A549 (cell line): ENCODE results near the gene ARHGAP20. TPM values are rescaled to one million over a fixed set of nuclear protein-coding genes. Genes with fewer than 3 reads are reported as not detected.

Experiments
- ATAC-seq, 2 experiments: fragments of 200-7000 bp in 1 of 2; fragments of >200 bp in 1 of 2; cut with Nextera tagmentation in 1 of 2; cut with Tn5 transposase in 1 of 2; 3 replicates each; pipeline versions ENCODE4 v1.8.0 to v1.9.1; 2018 to 2020; ENCODE audit warnings: mild to moderate bottlenecking in 1 of 2, moderate library complexity in 1 of 2
- CTCF ChIA-PET: fragments of 300-600 bp; sonication (Branson Sonifier 250); formaldehyde crosslinking; extraction: SDS; loops from one replicate; lab custom pipeline; 2021; ENCODE audit warnings: antibody characterized with exemption, inconsistent platforms; lab: Yijun Ruan, JAX
- POLR2A ChIA-PET: fragments of 350-600 bp; formaldehyde crosslinking; extraction: SDS; loops from one replicate; lab custom pipeline; 2021; ENCODE audit warnings: antibody characterized with exemption, inconsistent platforms; lab: Yijun Ruan, JAX
- DNase-seq, 2 experiments: peaks; one replicate each; pipeline versions ENCODE4 v3.0.0 to v3.0.0-alpha.2; 2011 to 2016; ENCODE audit warnings: low read depth in 1 of 2, low spot score in 1 of 2
- FAIRE-seq: peaks from 2 replicates; lab custom pipeline; 2011; peaks lifted over from hg19 to GRCh38; lab: Jason Lieb, UNC
- H3K27ac ChIP-seq, 2 experiments: fragments of >200 bp; sonication (Bioruptor Twin); formaldehyde crosslinking; 3 replicates each; pipeline ENCODE4 v1.5.1; 2016 to 2017
- H3K4me1 ChIP-seq: fragments of >200 bp; sonication (Bioruptor Twin); formaldehyde crosslinking; 3 replicates; pipeline ENCODE4 v1.6.1; 2016
- H3K4me2 ChIP-seq: fragments of >200 bp; sonication (Bioruptor Twin); formaldehyde crosslinking; 3 replicates; pipeline ENCODE4 v1.6.1; 2016
- H3K4me3 ChIP-seq: fragments of >200 bp; sonication (Bioruptor Twin); formaldehyde crosslinking; 3 replicates; pipeline ENCODE4 v1.5.1; 2016
- H3K9me3 ChIP-seq: fragments of >200 bp; sonication (Bioruptor Twin); formaldehyde crosslinking; 3 replicates; pipeline ENCODE4 v1.6.1; 2016
- BHLHE40 ChIP-seq: IDR thresholded peaks from 2 replicates; pipeline ENCODE4 v1.6.1; 2012; ENCODE audit warnings: low read depth, low read length, inconsistent platforms
- CBX2 ChIP-seq: fragments of 200-600 bp; sonication (generic); IDR thresholded peaks from 2 replicates; pipeline ENCODE4 v1.6.1; 2016; ENCODE audit warnings: low read depth, mild to moderate bottlenecking, borderline replicate concordance
- CHD2 ChIP-seq: fragments of 150-350 bp; IDR thresholded peaks from 2 replicates; pipeline ENCODE4 v1.6.1; 2014; ENCODE audit warnings: low read length; ENCODE audit not compliant: partially characterized antibody
- EHMT2 ChIP-seq: fragments of 200-600 bp; sonication (generic); IDR thresholded peaks from 2 replicates; pipeline ENCODE4 v1.6.1; 2016; ENCODE audit warnings: antibody characterized with exemption, low read depth, mild to moderate bottlenecking, moderate library complexity
- HDAC2 ChIP-seq: fragments of 200-600 bp; sonication (generic); IDR thresholded peaks from 2 replicates; pipeline ENCODE4 v1.6.1; 2016
- HOXA7 ChIP-seq: fragments of 250-450 bp; sonication (Bioruptor Pico); IDR thresholded peaks from 2 replicates; pipeline ENCODE4 v1.5.0; 2020; ENCODE audit warnings: mild to moderate bottlenecking, moderate library complexity
- MAZ ChIP-seq: fragments of 150-350 bp; IDR thresholded peaks from 2 replicates; pipeline ENCODE4 v1.6.1; 2014; ENCODE audit warnings: antibody characterized with exemption, low read depth, low read length, borderline replicate concordance
- MYC ChIP-seq: IDR thresholded peaks from 2 replicates; pipeline ENCODE4 v1.6.1; 2012; ENCODE audit warnings: mild to moderate bottlenecking, inconsistent platforms, low read length, improper control_type of control experiment, borderline replicate concordance
- NPAS2 ChIP-seq: fragments of 250-450 bp; sonication (Bioruptor Pico); IDR thresholded peaks from 2 replicates; pipeline ENCODE4 v1.8.0; 2022; ENCODE audit warnings: mild to moderate bottlenecking, moderate library complexity, borderline replicate concordance
- PHF8 ChIP-seq: fragments of 200-600 bp; sonication (generic); IDR thresholded peaks from 2 replicates; pipeline ENCODE4 v1.6.1; 2016; ENCODE audit warnings: low read depth, mild to moderate bottlenecking, antibody characterized with exemption, moderate library complexity, borderline replicate concordance
- RAD21 ChIP-seq, 2 experiments: fragments of >200 bp in 1 of 2; sonication (Bioruptor Twin) in 1 of 2; formaldehyde crosslinking in 1 of 2; IDR thresholded peaks in 1 of 2; conservative IDR thresholded peaks in 1 of 2; 2 replicates in 1 of 2; 3 replicates in 1 of 2; pipeline ENCODE4 v1.6.1; 2012 to 2018; ENCODE audit warnings: inconsistent platforms in 1 of 2
- SREBF2 ChIP-seq: fragments of 450-650 bp; IDR thresholded peaks from 2 replicates; pipeline ENCODE4 v1.6.1; 2014; ENCODE audit warnings: mild to moderate bottlenecking, moderate library complexity
- ZSCAN20 ChIP-seq: fragments of 250-450 bp; sonication (Bioruptor Pico); IDR thresholded peaks from 2 replicates; pipeline ENCODE4 v1.8.0; 2022; ENCODE audit warnings: mild to moderate bottlenecking, moderate library complexity
- WGBS: methylation state at CpG from one replicate; pipeline ENCODE4 v1.1.6; 2017; ENCODE audit errors: missing lambda C conversion rate; 5-methylcytosine and 5-hydroxymethylcytosine counted together
- polyA plus RNA-seq, 4 experiments: library from polyadenylated mRNA; depleted of rRNA in 3 of 4; stranded (reverse); fragments of >200 nt; fragmentation: RNase III in 1 of 4; extraction: RNeasy Plus Mini Kit Qiagen cat#74134 plus additional on column Dnase treatment in 1 of 4; gene quantifications; 2 replicates in 3 of 4; 3 replicates in 1 of 4; pipeline ENCODE4 v1.2.3, GENCODE V29; 2011 to 2017

Gene ARHGAP20
- polyA plus RNA-seq, 2 of the 4 experiments (the other 2 are of a cell fraction) = 0.01 TPM; not detected in 1

DNA sequence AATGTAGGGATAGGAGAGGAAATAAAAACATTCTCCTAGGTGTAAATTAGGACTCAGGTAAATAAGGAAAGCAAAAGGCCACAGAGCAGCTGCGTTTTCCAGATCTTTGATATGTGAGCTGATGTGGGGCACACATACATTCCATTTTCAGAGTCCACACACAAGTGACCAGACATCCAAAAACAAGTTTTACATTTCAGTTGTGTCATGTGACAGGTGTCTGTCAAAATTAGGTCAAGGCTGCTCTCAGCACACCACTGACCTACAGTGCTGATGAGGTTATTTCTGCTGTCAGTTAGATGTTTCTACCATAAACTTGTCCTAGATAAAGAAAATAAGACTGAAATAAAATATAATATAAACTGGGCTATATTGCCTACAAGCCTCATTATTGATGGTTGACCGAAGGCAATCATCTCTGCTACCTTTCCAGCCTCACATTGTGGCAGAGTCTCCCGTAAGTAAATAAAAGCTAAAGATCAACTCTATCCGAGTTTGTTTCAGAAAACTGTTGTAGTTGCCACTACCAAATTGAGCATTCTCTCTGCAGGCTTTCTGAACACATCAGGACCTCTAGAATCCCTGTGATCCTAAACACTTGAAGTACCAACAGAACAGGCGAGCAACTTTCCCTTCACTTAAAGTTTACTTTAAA is 7.9 kb downstream of the ARHGAP20 start (continued):
- TF ChIP-seq MAZ = no peak

DNA sequence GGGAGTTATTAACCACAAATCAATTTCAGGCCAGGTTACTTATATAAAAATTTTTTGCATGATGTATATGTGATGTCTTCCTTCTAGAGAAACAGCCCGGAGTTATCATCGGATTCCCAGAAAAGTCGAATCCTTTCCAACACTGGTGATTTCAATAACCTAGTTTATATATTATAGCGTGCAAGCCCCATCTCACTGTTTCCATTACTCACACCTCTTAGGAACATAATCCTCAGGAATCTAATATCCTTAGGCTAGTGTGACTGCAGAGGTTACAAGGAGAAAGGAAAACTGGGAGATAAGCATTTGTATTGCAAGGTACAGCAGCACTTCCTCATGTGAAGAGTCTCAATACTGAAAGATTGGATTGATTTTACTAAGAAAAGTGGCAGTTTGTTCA is 20.3 kb downstream of the ARHGAP20 start:
- no peak for FAIRE-seq
- ChIA-PET CTCF (no interaction called here), POLR2A (no interaction called here)
- Histone ChIP-seq H3K27ac (no peak overlapping the region), H3K9me3 (no peaks in the 10 kb centered on the region), H3K4me3 (no peak overlapping the region), H3K4me1 (no peaks in the 10 kb centered on the region), H3K4me2 (no peak overlapping the region)
- WGBS = 15% methylated on average over 4 of the region's 4 CpGs
- no peak for ATAC-seq
- no peak for TF ChIP-seq SREBF2
- no peak for TF ChIP-seq MYC
- TF ChIP-seq PHF8 = no peak
- no peak for TF ChIP-seq EHMT2
- no peak for TF ChIP-seq HDAC2
- TF ChIP-seq CHD2 = no peak
- TF ChIP-seq HOXA7 (CRISPR knock-in tag) = no peak
- no peak for DNase-seq

DNA sequence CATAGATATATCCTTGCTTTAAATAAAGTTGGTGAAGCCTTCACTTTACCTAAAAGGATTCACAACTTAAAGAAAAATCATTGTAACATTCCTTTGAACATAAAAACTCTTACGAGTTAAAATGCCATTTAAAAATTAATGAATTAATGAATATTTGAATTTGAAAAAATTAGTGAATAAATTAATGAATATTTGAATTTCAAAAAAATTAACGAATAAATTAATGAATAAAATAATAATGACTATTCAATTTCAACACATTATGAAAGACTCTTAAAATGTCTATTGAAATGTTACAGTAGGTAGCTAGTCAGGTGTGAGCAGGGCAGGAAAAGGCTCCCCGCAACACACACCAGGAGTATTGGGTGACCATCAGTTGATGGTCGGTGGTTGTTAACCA is 22.9 kb downstream of the ARHGAP20 start:
- CTCF ChIA-PET = interaction anchor here (0.7 kb wide), 1 partner anchor 34 kb away, joined by 3 read pairs; no protein-coding TSS in a partner anchor
- FAIRE-seq = no peak
- POLR2A ChIA-PET = no interaction called here

DNA sequence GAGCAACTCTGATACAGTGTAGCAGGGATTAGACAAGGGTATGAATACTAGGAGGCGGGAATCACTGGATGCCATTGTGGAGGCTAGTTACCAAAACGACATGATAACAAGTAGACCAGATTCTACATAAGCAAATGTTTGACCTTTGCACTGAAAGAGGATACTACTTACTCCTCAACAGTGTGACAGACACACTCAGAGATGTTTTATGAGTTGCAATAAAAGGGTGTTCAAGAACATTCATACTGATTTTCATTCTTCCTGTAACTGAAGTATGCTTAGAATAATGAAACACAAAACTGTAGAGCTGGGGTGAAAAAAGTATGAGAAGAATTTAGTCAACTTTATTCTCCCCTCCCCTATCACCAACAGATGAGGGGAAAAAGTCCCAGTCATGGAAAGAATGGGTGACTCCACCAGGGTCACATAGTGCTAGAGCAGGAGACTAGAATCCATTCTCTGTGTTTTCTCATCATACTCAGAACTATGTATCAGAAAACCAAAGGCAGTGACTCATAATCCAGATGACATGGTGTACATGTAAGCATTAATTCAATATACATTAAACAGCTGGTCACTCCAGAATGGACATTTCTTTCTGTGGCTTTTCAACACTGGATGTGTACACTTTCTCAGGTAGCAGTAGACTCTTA is 32.8 kb downstream of the ARHGAP20 start:
- FAIRE-seq (no peak), ATAC-seq (no peak), DNase-seq (no peak)
- Histone ChIP-seq H3K9me3 (no peaks in the 10 kb centered on the region), H3K4me3 (no peak overlapping the region), H3K27ac (no peak overlapping the region), H3K4me1 (no peaks in the 10 kb centered on the region), H3K4me2 (no peak overlapping the region)
- WGBS = 0% methylated on average over 2 of the region's 2 CpGs
- ChIA-PET POLR2A (no interaction called here), CTCF (no interaction called here)
- TF ChIP-seq CBX2 (no peak), HOXA7 (CRISPR knock-in tag) (no peak), NPAS2 (CRISPR knock-in tag) (no peak), ZSCAN20 (CRISPR knock-in tag) (no peak), HDAC2 (no peak)

More for the DNA sequence above, 22.9 kb downstream of the ARHGAP20 start:
- no peak overlapping the region for H3K4me2 ChIP-seq
- H3K9me3 ChIP-seq = no peaks in the 10 kb centered on the region
- WGBS = 45% methylated on average over 4 of the region's 4 CpGs
- no peak for ATAC-seq
- H3K27ac ChIP-seq = no peak overlapping the region
- H3K4me1 ChIP-seq = no peaks in the 10 kb centered on the region
- TF ChIP-seq HDAC2 (no peak), RAD21 (conservative IDR thresholded peaks at IDR 0.05 in 1 of 2, IDR thresholded peaks at IDR 0.05 in 1 of 2) (no peak)
- no peak overlapping the region for H3K4me3 ChIP-seq
- no peak for DNase-seq

DNA sequence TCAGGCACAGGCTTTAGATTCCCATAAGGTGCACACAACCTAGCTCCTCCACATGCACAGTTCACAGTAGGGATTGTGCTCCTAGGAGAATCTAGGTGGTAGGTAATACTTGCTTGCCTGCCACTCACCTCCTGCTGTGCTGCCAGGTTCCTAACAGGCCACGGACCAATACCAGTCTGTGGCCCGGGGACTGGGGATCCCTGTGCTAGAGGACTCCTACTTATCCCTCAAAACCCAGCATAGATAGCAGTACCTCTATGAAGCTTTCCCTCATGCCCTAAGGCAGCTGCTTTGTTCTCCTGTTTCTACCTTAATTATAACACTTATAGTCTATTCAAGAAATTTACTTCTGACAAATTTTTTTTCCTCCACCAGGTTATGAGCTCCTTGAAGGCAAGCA is 36.7 kb downstream of the ARHGAP20 start:
- DNase-seq = no peak
- no peak for TF ChIP-seq BHLHE40
- TF ChIP-seq, all 56 proteins: peak for 0
- 0% methylated on average over 2 of the region's 2 CpGs for WGBS
- Histone ChIP-seq H3K9me3 (no peaks in the 10 kb centered on the region), H3K4me2 (no peak overlapping the region), H3K4me1 (no peaks in the 10 kb centered on the region), H3K4me3 (no peak overlapping the region), H3K27ac (no peak overlapping the region)
- no peak for FAIRE-seq
- ChIA-PET CTCF (no interaction called here), POLR2A (no interaction called here)
- ATAC-seq = no peak
